GM12801 (cell line): ENCODE data around the gene OR2C3.

Experiments used
- CTCF ChIP-seq: IDR thresholded peaks from one replicate; pipeline ENCODE4 v1.5.1; 2011; ENCODE audit warnings: control low read depth; ENCODE audit not compliant: insufficient read length; ENCODE audit errors: extremely low read depth

OR2C3 gene

GRCh38 chr1:247557926-247558674, 21.9 kb upstream of the OR2C3 start:
- TF ChIP-seq CTCF = no peak

GRCh38 chr1:247552231-247552630, 16.0 kb upstream of the OR2C3 start:
- TF ChIP-seq CTCF = no peak

- no peak for TF ChIP-seq CTCF
Observed at GRCh38 chr1:247551721-247552120, 15.5 kb upstream of the OR2C3 start.

- no peak for TF ChIP-seq CTCF
Observed at GRCh38 chr1:247548769-247549182, 12.5 kb upstream of the OR2C3 start, which contains the start of gene GCSAML. GCSAML (plus strand) TSS chr1:247549134; CDS start chr1:247549192, 58 bp downstream.

GRCh38 chr1:247548092-247548491, 11.9 kb upstream of the OR2C3 start:
- TF ChIP-seq CTCF = no peak

GRCh38 chr1:247542811-247543210, 6.6 kb upstream of the OR2C3 start:
- TF ChIP-seq CTCF = no peak

GRCh38 chr1:247540581-247540980, 4.3 kb upstream of the OR2C3 start:
- TF ChIP-seq CTCF = no peak
